Retinal pigment epithelial cell (primary cell): Measurements from ENCODE around the gene KRT77.

Source experiments
- DNase-seq: peaks from one replicate; pipeline ENCODE4 v3.0.0-alpha.2; 2010; ENCODE audit warnings: low read depth
- H3K4me3 ChIP-seq: 2 replicates; pipeline ENCODE4 v1.5.1; 2011; ENCODE audit warnings: mild to moderate bottlenecking, low read length, control low read depth, moderate library complexity
- CTCF ChIP-seq: conservative IDR thresholded peaks from 2 replicates; pipeline ENCODE4 v1.5.1; 2011; ENCODE audit warnings: low read depth, low read length, control low read depth, inconsistent platforms

KRT77 gene

GRCh38 chr12:52726451-52726850 is 23.1 kb upstream of the KRT77 start:
- no peak for DNase-seq
- TF ChIP-seq CTCF, result no peak
- H3K4me3 ChIP-seq, result no peak overlapping the region

GRCh38 chr12:52724384-52724783 is 21.1 kb upstream of the KRT77 start:
- no peak for TF ChIP-seq CTCF
- no peak overlapping the region for H3K4me3 ChIP-seq
- no peak for DNase-seq

- no peak for DNase-seq
- no peak for TF ChIP-seq CTCF
- no peak overlapping the region for H3K4me3 ChIP-seq
Measured at GRCh38 chr12:52722680-52723079, 19.4 kb upstream of the KRT77 start.

- no peak for TF ChIP-seq CTCF
- no peak overlapping the region for H3K4me3 ChIP-seq
- no peak for DNase-seq
Measured at GRCh38 chr12:52721838-52722470, 18.6 kb upstream of the KRT77 start.

- no peak for TF ChIP-seq CTCF
- DNase-seq, result no peak
- no peak overlapping the region for H3K4me3 ChIP-seq
Measured at GRCh38 chr12:52720365-52720886, 17.1 kb upstream of the KRT77 start.

- H3K4me3 ChIP-seq, result no peak overlapping the region
- DNase-seq, result no peak
- TF ChIP-seq CTCF, result no peak
Measured at GRCh38 chr12:52716061-52716460, 12.7 kb upstream of the KRT77 start.

- no peak for TF ChIP-seq CTCF
- no peak for DNase-seq
- H3K4me3 ChIP-seq, result no peak overlapping the region
Measured at GRCh38 chr12:52715416-52715815, 12.1 kb upstream of the KRT77 start.
